Osteocyte (in vitro differentiated cells): ENCODE data around the gene LINC00632. TPM values are rescaled to one million over a fixed set of nuclear protein-coding genes. Genes with fewer than 3 reads are reported as not detected.

ENCODE experiments used
- DNase-seq: peaks from one replicate; pipeline ENCODE4 v3.0.0; 2021; ENCODE audit warnings: mixed read lengths; ENCODE audit not compliant: unreplicated experiment; ENCODE audit errors: extremely low spot score
- H3K27ac Mint-ChIP-seq: one replicate; pipeline ENCODE4 v1.8.0; 2021; ENCODE audit warnings: mild to moderate bottlenecking, mixed read lengths; ENCODE audit not compliant: unreplicated experiment
- H3K27me3 Mint-ChIP-seq: one replicate; pipeline ENCODE4 v1.8.0; 2021; ENCODE audit warnings: mixed read lengths; ENCODE audit not compliant: unreplicated experiment
- H3K36me3 Mint-ChIP-seq: one replicate; pipeline ENCODE4 v1.8.0; 2021; ENCODE audit warnings: mixed read lengths; ENCODE audit not compliant: unreplicated experiment
- H3K4me1 Mint-ChIP-seq: one replicate; pipeline ENCODE4 v1.8.0; 2021; ENCODE audit warnings: mixed read lengths; ENCODE audit not compliant: unreplicated experiment
- H3K4me3 Mint-ChIP-seq: one replicate; pipeline ENCODE4 v1.8.0; 2021; ENCODE audit warnings: mild to moderate bottlenecking, moderate library complexity, mixed read lengths; ENCODE audit not compliant: unreplicated experiment
- H3K9me3 Mint-ChIP-seq: one replicate; pipeline ENCODE4 v1.8.0; 2021; ENCODE audit warnings: mixed read lengths; ENCODE audit not compliant: unreplicated experiment
- total RNA-seq: library from RNA; stranded (reverse); gene quantifications from 2 replicates; pipeline ENCODE4 v1.2.1, GENCODE V29; 2021
- TF ChIP-seq, protein P1 (sequence below): fragments of 200-600 bp; sonication (generic); IDR thresholded peaks from 2 replicates; pipeline ENCODE4 v1.5.0; 2021; ENCODE audit warnings: antibody characterized with exemption, mild to moderate bottlenecking, moderate library complexity

LINC00632 gene
- total RNA-seq, 1 donor from 2014 or later, result 291 TPM

DNA sequence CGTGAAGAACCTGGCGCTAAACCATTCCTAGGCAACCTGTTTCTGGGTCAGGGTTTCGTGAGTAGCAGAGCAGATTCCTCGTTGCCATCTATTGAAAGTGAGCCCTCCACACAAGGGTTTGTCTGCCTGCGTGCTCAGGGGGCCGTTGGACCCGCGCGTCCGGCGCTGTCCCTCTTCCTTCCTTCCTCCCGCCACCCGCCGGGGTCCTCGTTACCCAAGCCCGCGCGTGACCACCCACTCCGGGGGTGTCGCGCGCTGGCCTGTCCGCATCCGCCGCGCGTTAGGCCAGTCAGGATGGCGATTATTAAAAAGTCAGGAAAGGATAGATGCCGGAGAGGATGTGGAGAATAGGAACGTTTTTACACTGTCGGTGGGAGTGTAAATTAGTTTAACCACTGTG lies 66.8 kb downstream of the LINC00632 start:
- Mint-ChIP-seq H3K4me3 (no peak overlapping the region), H3K27me3 (no peaks in the 10 kb centered on the region), H3K27ac (no peak overlapping the region), H3K36me3 (peaks cover 26% of the 10 kb centered on the region), H3K4me1 (no peaks in the 10 kb centered on the region), H3K9me3 (peaks cover 7% of the 10 kb centered on the region)
- TF ChIP-seq, protein P1, sequence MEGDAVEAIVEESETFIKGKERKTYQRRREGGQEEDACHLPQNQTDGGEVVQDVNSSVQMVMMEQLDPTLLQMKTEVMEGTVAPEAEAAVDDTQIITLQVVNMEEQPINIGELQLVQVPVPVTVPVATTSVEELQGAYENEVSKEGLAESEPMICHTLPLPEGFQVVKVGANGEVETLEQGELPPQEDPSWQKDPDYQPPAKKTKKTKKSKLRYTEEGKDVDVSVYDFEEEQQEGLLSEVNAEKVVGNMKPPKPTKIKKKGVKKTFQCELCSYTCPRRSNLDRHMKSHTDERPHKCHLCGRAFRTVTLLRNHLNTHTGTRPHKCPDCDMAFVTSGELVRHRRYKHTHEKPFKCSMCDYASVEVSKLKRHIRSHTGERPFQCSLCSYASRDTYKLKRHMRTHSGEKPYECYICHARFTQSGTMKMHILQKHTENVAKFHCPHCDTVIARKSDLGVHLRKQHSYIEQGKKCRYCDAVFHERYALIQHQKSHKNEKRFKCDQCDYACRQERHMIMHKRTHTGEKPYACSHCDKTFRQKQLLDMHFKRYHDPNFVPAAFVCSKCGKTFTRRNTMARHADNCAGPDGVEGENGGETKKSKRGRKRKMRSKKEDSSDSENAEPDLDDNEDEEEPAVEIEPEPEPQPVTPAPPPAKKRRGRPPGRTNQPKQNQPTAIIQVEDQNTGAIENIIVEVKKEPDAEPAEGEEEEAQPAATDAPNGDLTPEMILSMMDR, result no peak
- no peak for DNase-seq

DNA sequence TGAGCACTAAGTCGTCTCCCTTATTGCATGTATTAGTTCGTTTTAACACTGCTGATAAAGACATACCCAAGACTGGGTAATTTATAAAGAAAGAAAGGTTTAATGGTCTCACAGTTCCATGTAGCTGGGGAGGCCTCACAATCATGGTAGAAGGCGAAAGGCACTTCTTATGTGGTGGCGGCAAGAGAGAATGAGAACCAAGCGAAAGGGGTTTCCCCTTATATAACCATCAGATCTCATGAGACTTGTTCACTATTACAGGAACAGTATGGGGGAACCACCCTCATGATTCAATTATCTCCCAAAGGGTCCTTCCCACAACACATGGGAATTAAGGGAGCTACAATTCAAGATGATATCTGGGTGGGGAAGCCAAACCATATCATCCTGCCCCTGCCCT lies 85.1 kb downstream of the LINC00632 start:
- no peak for DNase-seq
- Mint-ChIP-seq H3K27ac (no peak overlapping the region), H3K4me1 (no peaks in the 10 kb centered on the region), H3K4me3 (no peak overlapping the region), H3K36me3 (no peaks in the 10 kb centered on the region), H3K9me3 (peaks cover 4% of the 10 kb centered on the region), H3K27me3 (no peaks in the 10 kb centered on the region)
- TF ChIP-seq, protein P1, result no peak

DNA sequence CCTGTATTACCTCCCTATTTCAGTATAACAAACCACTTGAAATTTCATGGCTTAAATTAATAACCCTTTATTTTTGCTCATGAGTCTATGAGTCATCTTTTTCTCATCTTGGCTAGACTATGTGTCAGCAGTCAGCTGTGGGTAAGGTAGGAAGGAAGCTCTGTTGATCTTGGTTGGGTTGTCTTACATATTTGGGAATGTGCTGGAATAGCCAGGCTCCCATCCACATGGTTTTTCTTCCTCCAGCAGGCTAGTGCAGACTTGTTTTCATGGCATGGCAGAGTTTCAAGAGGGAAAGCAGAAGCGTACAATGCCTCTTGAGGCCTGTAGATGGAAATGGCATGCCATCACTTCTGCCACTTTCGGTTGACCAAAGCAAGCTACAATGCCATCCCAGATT lies 89.7 kb downstream of the LINC00632 start:
- Mint-ChIP-seq H3K4me1 (no peaks in the 10 kb centered on the region), H3K9me3 (no peaks in the 10 kb centered on the region), H3K27me3 (no peaks in the 10 kb centered on the region), H3K27ac (no peak overlapping the region), H3K4me3 (no peak overlapping the region), H3K36me3 (no peaks in the 10 kb centered on the region)
- DNase-seq, result no peak
- TF ChIP-seq, protein P1, result no peak

DNA sequence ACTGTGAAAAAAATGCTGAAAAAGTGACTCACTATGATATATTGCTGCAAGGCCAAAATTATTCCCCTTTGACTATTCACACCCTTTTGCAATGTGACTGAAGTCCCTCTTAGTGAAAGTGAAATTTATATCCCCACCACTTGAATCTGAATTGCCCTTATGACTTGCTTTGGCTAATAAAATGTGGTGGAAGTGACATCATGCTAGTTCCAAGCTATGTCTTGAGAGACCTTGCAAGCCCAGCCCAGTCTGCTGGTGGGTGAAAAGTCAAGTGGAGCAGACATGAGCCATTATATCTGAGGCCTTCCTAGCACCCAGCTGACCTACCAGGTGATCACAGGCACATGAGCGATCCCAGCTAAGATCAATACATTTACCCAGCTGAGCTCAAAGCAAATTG lies 94.7 kb downstream of the LINC00632 start:
- Mint-ChIP-seq H3K27me3 (no peaks in the 10 kb centered on the region), H3K36me3 (no peaks in the 10 kb centered on the region), H3K27ac (no peak overlapping the region), H3K4me3 (no peak overlapping the region), H3K9me3 (peaks cover 13% of the 10 kb centered on the region), H3K4me1 (no peaks in the 10 kb centered on the region)
- DNase-seq, result no peak
- TF ChIP-seq, protein P1, result no peak

DNA sequence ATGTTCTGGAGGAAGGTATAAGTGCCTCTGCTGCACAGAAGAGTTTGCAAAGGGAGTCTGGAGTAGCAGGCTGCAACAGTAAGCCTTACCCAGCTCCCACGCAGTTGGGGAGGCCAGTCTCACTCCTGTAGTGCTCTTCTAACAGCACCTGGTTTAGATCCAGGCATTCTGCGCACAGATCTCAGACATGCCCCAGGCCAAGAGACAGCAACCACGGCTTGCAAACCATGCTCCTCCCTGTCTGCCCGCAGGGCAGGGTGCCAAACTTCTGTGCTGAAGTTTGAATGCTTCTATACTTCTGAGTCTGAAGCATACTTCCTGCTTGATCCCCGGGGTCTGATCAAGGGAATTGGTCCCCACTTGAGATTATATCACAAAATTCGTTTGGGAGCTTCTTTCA lies 106.3 kb downstream of the LINC00632 start:
- H3K27me3 Mint-ChIP-seq, result peaks cover 1% of the 10 kb centered on the region
- H3K4me1 Mint-ChIP-seq, result no peaks in the 10 kb centered on the region
- no peak for DNase-seq

More for the DNA sequence above, 106.3 kb downstream of the LINC00632 start:
- Mint-ChIP-seq H3K9me3 (peaks cover 34% of the 10 kb centered on the region), H3K4me3 (no peak overlapping the region), H3K27ac (no peak overlapping the region), H3K36me3 (no peaks in the 10 kb centered on the region)
- TF ChIP-seq, protein P1, result no peak
